HepG2 (cell line): Measurements from ENCODE around the gene EDN3. TPM values are rescaled to one million over a fixed set of nuclear protein-coding genes. Genes with fewer than 3 reads are reported as not detected.

Source experiments
- BCL6 ChIP-seq: IDR thresholded peaks from 2 replicates; pipeline ENCODE4 v1.6.1; 2016; ENCODE audit warnings: missing genetic modification reagents, missing compliant biosample characterization
- EP300 ChIP-seq, 3 experiments: sonication (generic) in 1 of 3; formaldehyde crosslinking in 1 of 3; IDR thresholded peaks; 2 replicates each; pipeline versions ENCODE4 v1.5.1 to v1.6.1; 2011 to 2020; ENCODE audit warnings: low read depth in 2 of 3, low read length in 2 of 3, borderline replicate concordance in 1 of 3, improper control_type of control experiment in 1 of 3, mild to moderate bottlenecking in 1 of 3, missing genetic modification reagents in 1 of 3, moderate library complexity in 1 of 3
- FOXP1 ChIP-seq, 2 experiments: fragments of 450-650 bp in 1 of 2; IDR thresholded peaks; 2 replicates each; pipeline ENCODE4 v1.6.1; 2017 to 2018; ENCODE audit warnings: antibody characterized with exemption in 1 of 2
- HHEX ChIP-seq: IDR thresholded peaks from 2 replicates; pipeline ENCODE4 v1.6.1; 2016; ENCODE audit warnings: control low read depth
- KDM6A ChIP-seq: IDR thresholded peaks from 2 replicates; pipeline ENCODE4 v1.6.1; 2016; ENCODE audit warnings: low read depth
- MED1 ChIP-seq: sonication (generic); formaldehyde crosslinking; IDR thresholded peaks from 2 replicates; pipeline ENCODE4 v1.4.0; 2020; ENCODE audit warnings: missing genetic modification reagents
- MIXL1 ChIP-seq: IDR thresholded peaks from 2 replicates; pipeline ENCODE4 v1.6.1; 2016
- PRDM10 ChIP-seq: sonication (generic); formaldehyde crosslinking; IDR thresholded peaks from 2 replicates; pipeline ENCODE4 v1.4.0; 2020; ENCODE audit warnings: low read depth, missing genetic modification reagents
- RFX5 ChIP-seq: IDR thresholded peaks from 2 replicates; pipeline ENCODE4 v1.6.1; 2011; ENCODE audit warnings: low read depth, low read length, improper control_type of control experiment
- RXRB ChIP-seq: IDR thresholded peaks from 2 replicates; pipeline ENCODE4 v1.6.1; 2016; ENCODE audit warnings: borderline replicate concordance, missing genetic modification reagents, missing compliant biosample characterization
- TCF12 ChIP-seq, 2 experiments: fragments of 450-650 bp in 1 of 2; sonication (generic) in 1 of 2; formaldehyde crosslinking in 1 of 2; IDR thresholded peaks; 2 replicates each; pipeline versions ENCODE4 v1.6.1 to v1.8.0; 2017 to 2022; ENCODE audit warnings: antibody characterized with exemption in 1 of 2, mild to moderate bottlenecking in 1 of 2, missing genetic modification reagents in 1 of 2, moderate library complexity in 1 of 2
- ZNF276 ChIP-seq: sonication (generic); formaldehyde crosslinking; IDR thresholded peaks from 2 replicates; pipeline ENCODE4 v1.4.0; 2020; ENCODE audit warnings: mild to moderate bottlenecking, low read depth, missing genetic modification reagents
- ZNF382 ChIP-seq: sonication (generic); formaldehyde crosslinking; IDR thresholded peaks from 2 replicates; pipeline ENCODE4 v1.5.0; 2020; ENCODE audit warnings: missing genetic modification reagents, mild to moderate bottlenecking, borderline replicate concordance
- ZNF512B ChIP-seq: sonication (generic); formaldehyde crosslinking; IDR thresholded peaks from 2 replicates; pipeline ENCODE4 v1.5.1; 2020; ENCODE audit warnings: missing genetic modification reagents, mild to moderate bottlenecking, borderline replicate concordance
- ZNF652 ChIP-seq: IDR thresholded peaks from 2 replicates; pipeline ENCODE4 v1.6.1; 2016; ENCODE audit warnings: low read depth, borderline replicate concordance
- ZNF709 ChIP-seq: sonication (generic); formaldehyde crosslinking; IDR thresholded peaks from 2 replicates; pipeline ENCODE4 v1.5.0; 2020; ENCODE audit warnings: mild to moderate bottlenecking, missing genetic modification reagents
- ZZZ3 ChIP-seq: sonication (generic); formaldehyde crosslinking; IDR thresholded peaks from 2 replicates; pipeline ENCODE4 v1.4.0; 2020; ENCODE audit warnings: missing genetic modification reagents, mild to moderate bottlenecking, borderline replicate concordance
- polyA plus RNA-seq, 8 experiments: library from polyadenylated mRNA; depleted of rRNA in 3 of 8; stranded (reverse) in 7 of 8; unstranded in 1 of 8; fragments of >200 nt; fragmentation: Illumina TruSeq in 4 of 8; extraction: Trizol in 4 of 8; gene quantifications; 2 replicates each; pipeline versions ENCODE4 v1.2.1 to v1.2.3, GENCODE V29; 2011 to 2016; ENCODE audit warnings: low read depth in 4 of 8, missing spikeins in 1 of 8, mixed read lengths in 1 of 8; ENCODE audit not compliant: insufficient read depth in 1 of 8
- total RNA-seq, 5 experiments: library from RNA; depleted of rRNA; stranded (reverse); fragments of >200 nt; fragmentation: Illumina TruSeq; extraction: Trizol; gene quantifications; 2 replicates each; pipeline ENCODE4 v1.2.3, GENCODE V29; 2016; ENCODE audit warnings: low read depth in 1 of 5
- TF ChIP-seq, protein P1 (sequence below): sonication (generic); formaldehyde crosslinking; IDR thresholded peaks from 2 replicates; pipeline ENCODE4 v1.4.0; 2020; ENCODE audit warnings: low read depth, mild to moderate bottlenecking, missing genetic modification reagents

The EDN3 gene
- total and polyA plus RNA-seq, 2 of the 13 experiments (the other 11 are each of a cell fraction or from before 2014, with no cell fraction given), result not detected

GRCh38 chr20:59350330-59351156, 50.1 kb downstream of the EDN3 start (continued):
- TF ChIP-seq PRDM10 (CRISPR knock-in tag) (peak; percentile 92), KDM6A (CRISPR knock-in tag) (0 out of 2 replicates have a peak, but pooled peaks have one; percentile 23), ZNF512B (no peak), ZNF276 (CRISPR knock-in tag) (no peak), HHEX (CRISPR knock-in tag) (peak; percentile 58; the same call in 1 of the 2 replicates), ZZZ3 (CRISPR knock-in tag) (no peak), ZNF382 (no peak), TCF12 (IDR thresholded peaks at IDR 0.05) (no peak), TCF12 (CRISPR knock-in tag; IDR thresholded peaks at IDR 0.05) (no peak), FOXP1 (IDR thresholded peaks at IDR 0.05) (no peak), FOXP1 (CRISPR knock-in tag; IDR thresholded peaks at IDR 0.05) (peak; percentile 33), BCL6 (CRISPR knock-in tag) (peak; percentile 98), MIXL1 (CRISPR knock-in tag) (0 out of 2 replicates have a peak, but pooled peaks have one; percentile 22), RXRB (CRISPR knock-in tag) (no peak; the same call in 1 of the 2 replicates), RFX5 (no peak), MED1 (CRISPR knock-in tag) (peak; percentile 33; the same call in 1 of the 2 replicates), EP300 (IDR thresholded peaks at IDR 0.05; ENCODE audit: low read depth in 2 of 2, low read length in 2 of 2) (peak in 1 of 2 experiments; percentile 44; a peak in 1 of 4 replicates), EP300 (CRISPR knock-in tag; IDR thresholded peaks at IDR 0.05; ENCODE audit: borderline replicate concordance) (no peak), ZNF652 (0 out of 2 replicates have a peak, but pooled peaks have one; percentile 31), ZNF709 (CRISPR knock-in tag) (no peak)
- TF ChIP-seq, protein P1, sequence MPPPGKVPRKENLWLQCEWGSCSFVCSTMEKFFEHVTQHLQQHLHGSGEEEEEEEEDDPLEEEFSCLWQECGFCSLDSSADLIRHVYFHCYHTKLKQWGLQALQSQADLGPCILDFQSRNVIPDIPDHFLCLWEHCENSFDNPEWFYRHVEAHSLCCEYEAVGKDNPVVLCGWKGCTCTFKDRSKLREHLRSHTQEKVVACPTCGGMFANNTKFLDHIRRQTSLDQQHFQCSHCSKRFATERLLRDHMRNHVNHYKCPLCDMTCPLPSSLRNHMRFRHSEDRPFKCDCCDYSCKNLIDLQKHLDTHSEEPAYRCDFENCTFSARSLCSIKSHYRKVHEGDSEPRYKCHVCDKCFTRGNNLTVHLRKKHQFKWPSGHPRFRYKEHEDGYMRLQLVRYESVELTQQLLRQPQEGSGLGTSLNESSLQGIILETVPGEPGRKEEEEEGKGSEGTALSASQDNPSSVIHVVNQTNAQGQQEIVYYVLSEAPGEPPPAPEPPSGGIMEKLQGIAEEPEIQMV (CRISPR knock-in tag), result no peak
